Stimulated activated CD8-positive, alpha-beta memory T cell treated with anti-CD3 and anti-CD28 coated beads, Interleukin-12 subunit alpha, Interleukin-12 subunit beta, amount 100 ng/mL, for 1 hour (primary cell): Measurements from ENCODE around the gene CPNE4.

Source experiments
- DNase-seq: peaks from one replicate; pipeline ENCODE4 v3.0.0-alpha.2; 2020; ENCODE audit warnings: low read depth

CPNE4 gene

GRCh38 chr3:131881777-131882176 is 153.0 kb downstream of the CPNE4 start:
- no peak for DNase-seq

GRCh38 chr3:131880948-131881347 is 153.9 kb downstream of the CPNE4 start:
- no peak for DNase-seq

GRCh38 chr3:131868203-131868602 is 166.6 kb downstream of the CPNE4 start:
- DNase-seq, result no peak

GRCh38 chr3:131856171-131856570 is 178.6 kb downstream of the CPNE4 start:
- DNase-seq, result no peak

- no peak for DNase-seq
Measured at GRCh38 chr3:131850223-131850622, 184.6 kb downstream of the CPNE4 start.

- DNase-seq, result no peak
Measured at GRCh38 chr3:131849616-131850015, 185.2 kb downstream of the CPNE4 start.

- no peak for DNase-seq
Measured at GRCh38 chr3:131847966-131848510, 186.8 kb downstream of the CPNE4 start.

- no peak for DNase-seq
Measured at GRCh38 chr3:131846296-131846924, 188.4 kb downstream of the CPNE4 start.

- no peak for DNase-seq
Measured at GRCh38 chr3:131843174-131843573, 191.6 kb downstream of the CPNE4 start.

GRCh38 chr3:131840156-131840797 is 194.5 kb downstream of the CPNE4 start:
- no peak for DNase-seq

GRCh38 chr3:131835906-131836305 is 198.9 kb downstream of the CPNE4 start:
- DNase-seq, result no peak

GRCh38 chr3:131831608-131832007 is 203.2 kb downstream of the CPNE4 start:
- no peak for DNase-seq

GRCh38 chr3:131821191-131821762 is 213.5 kb downstream of the CPNE4 start:
- DNase-seq, result no peak

GRCh38 chr3:131819381-131820055 is 215.3 kb downstream of the CPNE4 start:
- DNase-seq, result no peak

GRCh38 chr3:131812433-131812832 is 222.4 kb downstream of the CPNE4 start:
- no peak for DNase-seq

GRCh38 chr3:131811481-131811880 is 223.3 kb downstream of the CPNE4 start:
- DNase-seq, result no peak

- DNase-seq, result no peak
Measured at GRCh38 chr3:131807822-131808221, 227.0 kb downstream of the CPNE4 start.

GRCh38 chr3:131806736-131807135 is 228.1 kb downstream of the CPNE4 start:
- no peak for DNase-seq

GRCh38 chr3:131804565-131805133 is 230.2 kb downstream of the CPNE4 start:
- DNase-seq, result no peak

GRCh38 chr3:131803113-131803512 is 231.7 kb downstream of the CPNE4 start:
- DNase-seq, result no peak

- no peak for DNase-seq
Measured at GRCh38 chr3:131802029-131802428, 232.8 kb downstream of the CPNE4 start.

- DNase-seq, result no peak
Measured at GRCh38 chr3:131801566-131801965, 233.2 kb downstream of the CPNE4 start.
